GM19395 (cell line): ENCODE data around the gene TNFRSF8.

ENCODE experiments used
- ATAC-seq: cut with Tn5 transposase; IDR thresholded peaks from one replicate; pipeline ENCODE4 v1.9.1; 2021; ENCODE audit warnings: mild to moderate bottlenecking, moderate library complexity; ENCODE audit not compliant: unreplicated experiment

TNFRSF8 gene

GRCh38 chr1:12171206-12172041 lies 108.3 kb downstream of the TNFRSF8 start:
- no peak for ATAC-seq

GRCh38 chr1:12172042-12172851 lies 109.1 kb downstream of the TNFRSF8 start:
- no peak for ATAC-seq

DNA sequence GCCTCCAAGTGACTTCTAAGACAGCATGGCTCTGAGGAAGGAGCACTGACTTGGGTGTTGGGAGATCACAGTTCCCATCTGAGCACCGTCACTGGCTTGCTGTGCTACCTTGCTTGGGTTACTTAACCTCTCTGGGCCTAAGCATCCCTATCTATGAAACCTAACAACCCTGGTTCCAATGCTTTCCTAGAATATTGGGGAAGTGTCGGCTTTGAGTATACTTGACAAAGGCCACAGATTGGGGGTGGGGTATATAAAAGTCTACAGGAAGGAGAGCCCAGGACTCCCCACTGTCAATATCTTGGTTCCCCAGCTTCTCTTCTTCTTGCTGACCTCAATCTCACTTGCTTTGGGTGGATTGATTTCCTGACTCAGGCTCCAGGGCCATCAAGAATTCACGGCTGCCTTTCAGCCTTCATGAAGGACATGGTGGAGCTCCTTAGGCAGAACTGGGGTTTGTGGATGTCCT lies 110.0 kb downstream of the TNFRSF8 start:
- no peak for ATAC-seq

DNA sequence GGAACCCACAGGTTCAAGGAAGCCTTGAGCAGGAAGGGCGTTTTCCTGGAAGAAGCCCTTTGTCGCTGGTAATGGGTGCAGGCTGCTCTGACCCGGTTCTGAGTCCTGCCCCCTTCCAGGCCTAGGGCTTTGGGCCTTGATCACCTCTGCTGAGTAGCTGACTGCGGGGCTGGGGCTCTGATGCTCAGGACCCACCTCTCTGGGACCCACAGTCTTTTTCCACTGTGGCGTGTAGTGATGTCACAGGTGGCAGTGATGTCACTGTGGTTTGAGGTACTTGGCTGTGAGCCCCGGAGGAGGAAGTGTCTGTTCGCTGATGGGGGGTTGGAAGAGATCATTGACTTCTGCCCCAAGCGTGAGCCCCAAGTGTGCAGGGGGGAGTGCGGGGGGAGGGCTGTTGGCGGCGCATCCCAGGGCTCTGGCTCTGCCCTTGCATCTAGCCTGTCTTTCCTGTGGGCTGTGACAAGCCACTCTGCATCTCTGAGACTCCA lies 110.6 kb downstream of the TNFRSF8 start:
- ATAC-seq = no peak

- ATAC-seq = no peak
These were observed 112.1 kb downstream of the TNFRSF8 start for GRCh38 chr1:12174924-12175810.

GRCh38 chr1:12176298-12177118 lies 113.4 kb downstream of the TNFRSF8 start:
- ATAC-seq = no peak

GRCh38 chr1:12177156-12177998 lies 114.3 kb downstream of the TNFRSF8 start:
- no peak for ATAC-seq

- no peak for ATAC-seq
These were observed 114.9 kb downstream of the TNFRSF8 start for GRCh38 chr1:12177999-12178441.

DNA sequence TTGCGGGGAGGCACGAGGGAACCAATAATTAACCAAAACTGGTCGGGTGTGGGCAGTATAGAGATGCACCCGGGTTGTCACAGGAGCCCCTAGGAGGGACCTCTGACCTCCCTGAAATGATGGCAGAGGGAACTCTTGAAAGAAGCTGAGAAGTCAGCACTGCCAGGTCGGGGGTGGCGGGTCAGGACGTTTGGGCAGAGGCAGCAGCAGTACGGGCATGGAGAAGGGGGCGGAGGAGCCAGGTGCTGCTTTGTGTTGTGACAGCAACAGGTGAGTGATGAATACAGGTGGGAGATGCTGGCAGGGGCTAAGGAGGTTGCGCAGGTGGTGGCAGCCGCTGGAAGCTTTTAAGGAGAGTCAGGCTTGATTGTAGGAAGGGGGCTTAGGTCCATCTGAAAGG lies 115.4 kb downstream of the TNFRSF8 start:
- no peak for ATAC-seq

DNA sequence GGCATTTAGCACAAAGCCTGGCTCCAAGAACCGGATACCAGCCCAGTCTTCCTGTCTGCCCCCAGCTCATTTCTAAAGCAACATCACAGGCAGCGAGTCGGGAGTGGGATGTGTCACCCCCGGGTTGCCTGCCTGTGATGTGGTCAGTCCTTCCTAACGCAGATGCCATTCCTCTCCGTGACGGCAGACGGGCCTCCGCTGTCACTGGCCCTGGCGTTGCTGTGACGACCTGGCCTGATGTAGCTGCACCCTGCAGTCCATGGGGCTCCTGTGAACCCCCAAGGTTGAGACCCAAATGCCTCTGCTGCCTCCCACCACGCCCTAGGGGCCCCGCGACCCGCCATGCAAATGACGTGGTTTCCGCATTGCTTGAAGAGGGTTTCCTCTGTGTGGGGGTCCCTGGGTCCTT lies 116.0 kb downstream of the TNFRSF8 start:
- ATAC-seq = no peak

- ATAC-seq = no peak
These were observed 116.6 kb downstream of the TNFRSF8 start for GRCh38 chr1:12179676-12180075.

- no peak for ATAC-seq
These were observed 117.2 kb downstream of the TNFRSF8 start for GRCh38 chr1:12180315-12180714.

DNA sequence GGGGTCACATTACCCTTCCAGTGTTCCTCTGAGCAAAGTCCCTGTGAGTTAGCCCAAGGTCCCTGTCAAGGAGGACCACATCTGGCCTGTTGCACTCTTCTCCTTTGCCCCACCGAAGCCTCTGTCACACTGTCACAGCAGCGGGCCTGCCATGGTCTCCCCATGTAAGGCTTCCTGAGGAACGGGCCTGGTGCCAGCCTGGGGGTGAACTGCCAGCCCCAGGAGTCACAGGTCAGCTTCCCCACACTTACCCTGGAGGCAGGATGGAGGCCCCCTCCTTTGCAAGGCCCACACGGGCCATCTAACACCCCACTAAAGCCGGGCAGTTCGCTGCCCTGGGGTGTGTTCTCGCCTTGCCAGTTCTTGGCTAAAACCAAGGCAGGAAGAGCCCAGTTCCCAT lies 117.8 kb downstream of the TNFRSF8 start:
- ATAC-seq = no peak

- no peak for ATAC-seq
These were observed 118.5 kb downstream of the TNFRSF8 start for GRCh38 chr1:12181568-12181967.

GRCh38 chr1:12182410-12182984 lies 119.4 kb downstream of the TNFRSF8 start:
- ATAC-seq = no peak

GRCh38 chr1:12183095-12183794 lies 120.1 kb downstream of the TNFRSF8 start:
- no peak for ATAC-seq

- ATAC-seq = no peak
These were observed 121.0 kb downstream of the TNFRSF8 start for GRCh38 chr1:12184008-12184681.
